Erythroblast (primary cell): ENCODE results near the gene TMEM108.

Experiments
- GATA1 ChIP-seq: IDR thresholded peaks from 2 replicates; pipeline ENCODE4 v1.6.1; 2011; ENCODE audit warnings: low read depth, mild to moderate bottlenecking, control low read depth, low read length, moderate library complexity
- POLR2A ChIP-seq: IDR thresholded peaks from 2 replicates; pipeline ENCODE4 v1.6.1; 2011; ENCODE audit warnings: mild to moderate bottlenecking, low read length

DNA sequence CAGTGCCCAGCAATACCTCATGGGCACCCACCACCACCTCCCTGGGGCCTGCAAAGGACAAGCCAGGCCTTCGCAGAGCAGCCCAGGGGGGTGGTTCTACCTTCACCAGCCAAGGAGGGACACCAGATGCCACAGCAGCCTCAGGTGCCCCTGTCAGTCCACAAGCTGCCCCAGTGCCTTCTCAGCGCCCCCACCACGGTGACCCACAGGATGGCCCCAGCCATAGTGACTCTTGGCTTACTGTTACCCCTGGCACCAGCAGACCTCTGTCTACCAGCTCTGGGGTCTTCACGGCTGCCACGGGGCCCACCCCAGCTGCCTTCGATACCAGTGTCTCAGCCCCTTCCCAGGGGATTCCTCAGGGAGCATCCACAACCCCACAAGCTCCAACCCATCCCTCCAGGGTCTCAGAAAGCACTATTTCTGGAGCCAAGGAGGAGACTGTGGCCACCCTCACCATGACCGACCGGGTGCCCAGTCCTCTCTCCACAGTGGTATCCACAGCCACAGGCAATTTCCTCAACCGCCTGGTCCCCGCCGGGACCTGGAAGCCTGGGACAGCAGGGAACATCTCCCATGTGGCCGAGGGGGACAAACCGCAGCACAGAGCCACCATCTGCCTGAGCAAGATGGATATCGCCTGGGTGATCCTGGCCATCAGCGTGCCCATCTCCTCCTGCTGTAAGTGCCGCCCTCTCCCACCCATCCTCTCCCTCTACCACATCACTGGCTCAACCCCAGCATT is 342.5 kb downstream of the TMEM108 start:
- TF ChIP-seq POLR2A, result no peak
- no peak for TF ChIP-seq GATA1
